Measurements from ENCODE around the gene ALDH1A3.

DNA sequence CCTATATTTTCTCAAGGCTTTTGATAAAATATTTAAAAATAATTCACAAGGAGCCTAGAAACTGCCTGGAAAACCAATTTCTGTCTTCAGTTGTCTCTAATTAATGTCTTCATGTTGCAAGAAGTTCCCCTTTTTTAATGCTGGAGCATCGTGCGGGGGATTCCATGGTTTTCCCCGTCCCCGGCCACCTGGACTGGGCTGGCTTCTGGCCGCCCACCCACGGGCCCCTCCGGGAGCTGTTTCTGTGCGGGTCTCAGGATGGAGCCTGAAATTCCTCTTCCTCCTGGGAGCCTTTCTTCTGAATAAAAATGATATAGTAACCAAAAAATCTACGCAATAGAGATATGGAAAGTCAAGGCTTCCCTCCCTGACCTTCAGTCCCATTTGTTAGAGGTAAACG is 31.5 kb downstream of the ALDH1A3 start:
- TF ChIP-seq CTCF (IDR thresholded peaks at IDR 0.05) (no peak), CBFB (CRISPR knock-in tag; IDR thresholded peaks at IDR 0.05; ENCODE audit: low read depth) (no peak), ZNF138 (CRISPR knock-in tag; conservative IDR thresholded peaks at IDR 0.05) (no peak), NFATC4 (CRISPR knock-in tag; IDR thresholded peaks at IDR 0.05) (no peak), ELF4 (CRISPR knock-in tag; IDR thresholded peaks at IDR 0.05; ENCODE audit: low read depth) (no peak), TEAD1 (CRISPR knock-in tag; IDR thresholded peaks at IDR 0.05) (no peak), GABPB1 (CRISPR knock-in tag; IDR thresholded peaks at IDR 0.05) (no peak), ATF1 (CRISPR knock-in tag; IDR thresholded peaks at IDR 0.05) (no peak), ZNF416 (CRISPR knock-in tag; IDR thresholded peaks at IDR 0.05) (no peak), FOXK1 (CRISPR knock-in tag; IDR thresholded peaks at IDR 0.05) (no peak)
- TF ChIP-seq, protein P1, sequence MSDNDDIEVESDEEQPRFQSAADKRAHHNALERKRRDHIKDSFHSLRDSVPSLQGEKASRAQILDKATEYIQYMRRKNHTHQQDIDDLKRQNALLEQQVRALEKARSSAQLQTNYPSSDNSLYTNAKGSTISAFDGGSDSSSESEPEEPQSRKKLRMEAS (CRISPR knock-in tag; IDR thresholded peaks at IDR 0.05), result no peak
- TF ChIP-seq, protein P2, sequence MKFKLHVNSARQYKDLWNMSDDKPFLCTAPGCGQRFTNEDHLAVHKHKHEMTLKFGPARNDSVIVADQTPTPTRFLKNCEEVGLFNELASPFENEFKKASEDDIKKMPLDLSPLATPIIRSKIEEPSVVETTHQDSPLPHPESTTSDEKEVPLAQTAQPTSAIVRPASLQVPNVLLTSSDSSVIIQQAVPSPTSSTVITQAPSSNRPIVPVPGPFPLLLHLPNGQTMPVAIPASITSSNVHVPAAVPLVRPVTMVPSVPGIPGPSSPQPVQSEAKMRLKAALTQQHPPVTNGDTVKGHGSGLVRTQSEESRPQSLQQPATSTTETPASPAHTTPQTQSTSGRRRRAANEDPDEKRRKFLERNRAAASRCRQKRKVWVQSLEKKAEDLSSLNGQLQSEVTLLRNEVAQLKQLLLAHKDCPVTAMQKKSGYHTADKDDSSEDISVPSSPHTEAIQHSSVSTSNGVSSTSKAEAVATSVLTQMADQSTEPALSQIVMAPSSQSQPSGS (CRISPR knock-in tag; IDR thresholded peaks at IDR 0.05; ENCODE audit: borderline replicate concordance, low read depth), result no peak
- TF ChIP-seq, protein P3, sequence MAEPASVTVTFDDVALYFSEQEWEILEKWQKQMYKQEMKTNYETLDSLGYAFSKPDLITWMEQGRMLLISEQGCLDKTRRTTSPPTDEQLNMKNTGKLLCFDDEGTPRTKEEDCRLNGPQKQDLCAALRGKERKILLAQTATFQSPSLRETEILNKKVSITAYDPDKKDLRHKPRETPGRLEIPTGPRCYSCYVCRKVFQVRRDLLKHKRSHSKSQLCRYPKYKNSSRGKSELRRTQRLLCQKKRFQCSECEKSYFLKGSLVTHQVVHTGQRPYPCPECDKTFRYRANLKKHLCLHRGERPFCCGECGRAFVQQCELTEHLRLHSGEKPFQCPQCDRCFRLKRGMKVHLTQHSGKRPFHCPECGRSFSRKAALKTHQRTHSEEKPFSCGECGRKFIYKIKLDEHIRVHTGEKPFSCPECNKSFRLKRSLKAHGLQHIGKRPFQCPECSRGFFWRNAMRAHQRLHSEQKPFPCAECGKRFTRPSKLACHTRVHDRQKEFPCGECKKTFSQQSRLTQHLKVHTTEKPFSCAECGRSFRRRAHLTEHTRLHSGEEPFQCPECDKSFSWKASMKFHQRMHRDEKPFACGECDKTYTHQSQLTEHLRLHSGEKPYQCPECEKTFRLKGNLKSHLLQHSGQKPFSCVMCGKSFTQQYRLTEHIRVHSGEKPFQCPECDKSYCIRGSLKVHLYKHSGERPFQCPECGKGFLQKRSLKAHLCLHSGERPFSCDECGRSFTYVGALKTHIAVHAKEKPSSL (CRISPR knock-in tag; conservative IDR thresholded peaks at IDR 0.05), result no peak
- TF ChIP-seq, protein P4, sequence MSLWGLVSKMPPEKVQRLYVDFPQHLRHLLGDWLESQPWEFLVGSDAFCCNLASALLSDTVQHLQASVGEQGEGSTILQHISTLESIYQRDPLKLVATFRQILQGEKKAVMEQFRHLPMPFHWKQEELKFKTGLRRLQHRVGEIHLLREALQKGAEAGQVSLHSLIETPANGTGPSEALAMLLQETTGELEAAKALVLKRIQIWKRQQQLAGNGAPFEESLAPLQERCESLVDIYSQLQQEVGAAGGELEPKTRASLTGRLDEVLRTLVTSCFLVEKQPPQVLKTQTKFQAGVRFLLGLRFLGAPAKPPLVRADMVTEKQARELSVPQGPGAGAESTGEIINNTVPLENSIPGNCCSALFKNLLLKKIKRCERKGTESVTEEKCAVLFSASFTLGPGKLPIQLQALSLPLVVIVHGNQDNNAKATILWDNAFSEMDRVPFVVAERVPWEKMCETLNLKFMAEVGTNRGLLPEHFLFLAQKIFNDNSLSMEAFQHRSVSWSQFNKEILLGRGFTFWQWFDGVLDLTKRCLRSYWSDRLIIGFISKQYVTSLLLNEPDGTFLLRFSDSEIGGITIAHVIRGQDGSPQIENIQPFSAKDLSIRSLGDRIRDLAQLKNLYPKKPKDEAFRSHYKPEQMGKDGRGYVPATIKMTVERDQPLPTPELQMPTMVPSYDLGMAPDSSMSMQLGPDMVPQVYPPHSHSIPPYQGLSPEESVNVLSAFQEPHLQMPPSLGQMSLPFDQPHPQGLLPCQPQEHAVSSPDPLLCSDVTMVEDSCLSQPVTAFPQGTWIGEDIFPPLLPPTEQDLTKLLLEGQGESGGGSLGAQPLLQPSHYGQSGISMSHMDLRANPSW (CRISPR knock-in tag; conservative IDR thresholded peaks at IDR 0.05; ENCODE audit: low read depth), result no peak
